Gastroesophageal sphincter (tissue), 3 donors: ENCODE data around the gene IGF2.

Experiments used
- CTCF ChIP-seq, 4 experiments: fragments of 200-600 bp in 2 of 4; fragments of 450-650 bp in 2 of 4; sonication (generic) in 1 of 4; IDR thresholded peaks; one replicate each; pipeline ENCODE4 v1.5.1; 2017 to 2019; ENCODE audit warnings: antibody characterized with exemption in 4 of 4, mild to moderate bottlenecking in 2 of 4, moderate library complexity in 2 of 4
- POLR2A ChIP-seq, 2 donors: fragments of 450-650 bp; IDR thresholded peaks; one replicate each; pipeline ENCODE4 v1.6.1; 2017; ENCODE audit warnings: antibody characterized with exemption in 2 of 2, mild to moderate bottlenecking in 2 of 2, moderate library complexity in 1 of 2
- POLR2AphosphoS5 ChIP-seq: sonication (generic); formaldehyde crosslinking; IDR thresholded peaks from one replicate; pipeline ENCODE4 v1.6.1; 2017; ENCODE audit warnings: antibody characterized with exemption

- TF ChIP-seq CTCF (IDR thresholded peaks at IDR 0.05) = no peak
- no peak for TF ChIP-seq POLR2A (IDR thresholded peaks at IDR 0.05)
- TF ChIP-seq POLR2AphosphoS5 = no peak
Observed at GRCh38 chr11:2133241-2134021, 5.8 kb downstream of the IGF2 start.
